HG03558 (cell line): ENCODE measurements around the gene FGD5.
"Not testable (repeated sequence)": the region's sequence is repeated elsewhere in the genome, so short reads cannot be mapped to it uniquely, and the experiment has no call there.

Experiments used
- ATAC-seq: cut with Tn5 transposase; IDR thresholded peaks from one replicate; pipeline ENCODE4 v1.9.1; 2021; ENCODE audit warnings: moderate number of reproducible peaks; ENCODE audit not compliant: unreplicated experiment; ENCODE audit errors: extremely low read depth

The FGD5 gene

GRCh38 chr3:14891135-14892132, 72.7 kb downstream of the FGD5 start:
- ATAC-seq = no peak

- no peak for ATAC-seq
These were observed 73.5 kb downstream of the FGD5 start for GRCh38 chr3:14892226-14892625.

GRCh38 chr3:14894085-14894484, 75.3 kb downstream of the FGD5 start:
- no peak for ATAC-seq

- no peak for ATAC-seq
These were observed 78.5 kb downstream of the FGD5 start for GRCh38 chr3:14897266-14897665.

GRCh38 chr3:14898929-14899328, 80.2 kb downstream of the FGD5 start:
- no peak for ATAC-seq

- ATAC-seq = no peak
These were observed 81.3 kb downstream of the FGD5 start for GRCh38 chr3:14899993-14900618.

- ATAC-seq = no peak
These were observed 82.4 kb downstream of the FGD5 start for GRCh38 chr3:14900881-14901873.

GRCh38 chr3:14902719-14903118, 84.0 kb downstream of the FGD5 start:
- ATAC-seq = no peak

GRCh38 chr3:14903501-14903900, 84.7 kb downstream of the FGD5 start:
- ATAC-seq = not testable (repeated sequence)

GRCh38 chr3:14905055-14905657, 86.4 kb downstream of the FGD5 start:
- ATAC-seq = no peak

GRCh38 chr3:14906355-14906971, 87.7 kb downstream of the FGD5 start:
- ATAC-seq = no peak

- no peak for ATAC-seq
These were observed 88.5 kb downstream of the FGD5 start for GRCh38 chr3:14907043-14907966.

GRCh38 chr3:14909250-14909649, 90.5 kb downstream of the FGD5 start:
- ATAC-seq = no peak

- no peak for ATAC-seq
These were observed 92.9 kb downstream of the FGD5 start for GRCh38 chr3:14911651-14912050.

GRCh38 chr3:14913071-14913925, 94.5 kb downstream of the FGD5 start:
- no peak for ATAC-seq

- ATAC-seq = no peak
These were observed 95.4 kb downstream of the FGD5 start for GRCh38 chr3:14913926-14914778.

GRCh38 chr3:14914779-14915117, 96.0 kb downstream of the FGD5 start:
- ATAC-seq = no peak
